ENCODE results near the gene TAS2R3.

The TAS2R3 gene

DNA sequence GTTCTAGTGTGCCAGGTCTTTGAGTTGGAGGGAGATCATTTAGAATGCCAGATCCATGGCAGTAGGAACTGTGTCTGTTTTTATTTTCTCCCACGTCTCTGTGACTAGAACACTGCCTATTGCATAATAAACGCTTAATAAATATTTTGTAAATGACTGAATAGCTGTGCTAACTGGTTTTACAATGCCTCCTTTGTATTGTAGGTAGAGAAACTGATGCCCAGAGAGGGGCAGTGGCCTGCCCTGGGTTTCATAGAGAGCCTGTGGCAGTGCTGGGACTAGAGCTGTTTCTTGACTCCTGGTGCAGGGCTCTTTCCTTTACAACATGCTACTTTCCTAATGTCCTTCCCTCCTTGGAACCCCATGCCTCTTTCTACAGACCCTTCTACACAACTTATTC is 28.6 kb downstream of the TAS2R3 start:
- TF ChIP-seq, protein P1, sequence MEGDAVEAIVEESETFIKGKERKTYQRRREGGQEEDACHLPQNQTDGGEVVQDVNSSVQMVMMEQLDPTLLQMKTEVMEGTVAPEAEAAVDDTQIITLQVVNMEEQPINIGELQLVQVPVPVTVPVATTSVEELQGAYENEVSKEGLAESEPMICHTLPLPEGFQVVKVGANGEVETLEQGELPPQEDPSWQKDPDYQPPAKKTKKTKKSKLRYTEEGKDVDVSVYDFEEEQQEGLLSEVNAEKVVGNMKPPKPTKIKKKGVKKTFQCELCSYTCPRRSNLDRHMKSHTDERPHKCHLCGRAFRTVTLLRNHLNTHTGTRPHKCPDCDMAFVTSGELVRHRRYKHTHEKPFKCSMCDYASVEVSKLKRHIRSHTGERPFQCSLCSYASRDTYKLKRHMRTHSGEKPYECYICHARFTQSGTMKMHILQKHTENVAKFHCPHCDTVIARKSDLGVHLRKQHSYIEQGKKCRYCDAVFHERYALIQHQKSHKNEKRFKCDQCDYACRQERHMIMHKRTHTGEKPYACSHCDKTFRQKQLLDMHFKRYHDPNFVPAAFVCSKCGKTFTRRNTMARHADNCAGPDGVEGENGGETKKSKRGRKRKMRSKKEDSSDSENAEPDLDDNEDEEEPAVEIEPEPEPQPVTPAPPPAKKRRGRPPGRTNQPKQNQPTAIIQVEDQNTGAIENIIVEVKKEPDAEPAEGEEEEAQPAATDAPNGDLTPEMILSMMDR (IDR thresholded peaks at IDR 0.05) = no peak
